ENCODE data around the gene TEK. TPM values are rescaled to one million over a fixed set of nuclear protein-coding genes. Genes with fewer than 3 reads are reported as not detected.

Gene TEK
- polyA plus RNA-seq, 3 donors = 32.9 to 38.6 (median 35.6) TPM

GRCh38 chr9:27109621-27110020, 596 bp downstream of the TEK start:
- DNase-seq (ENCODE audit: extremely low read depth in 1 of 11, low read depth in 9 of 11, low spot score in 4 of 11) = no peak

GRCh38 chr9:27110181-27110580, 1.2 kb downstream of the TEK start:
- no peak for DNase-seq (ENCODE audit: extremely low read depth in 1 of 11, low read depth in 9 of 11, low spot score in 4 of 11)

GRCh38 chr9:27112235-27112634, 3.2 kb downstream of the TEK start:
- DNase-seq (ENCODE audit: extremely low read depth in 1 of 11, low read depth in 9 of 11, low spot score in 4 of 11) = no peak

- DNase-seq (ENCODE audit: extremely low read depth in 1 of 11, low read depth in 9 of 11, low spot score in 4 of 11) = no peak
Observed at GRCh38 chr9:27117489-27118135, 8.6 kb downstream of the TEK start.

- DNase-seq (ENCODE audit: extremely low read depth in 1 of 11, low read depth in 9 of 11, low spot score in 4 of 11) = no peak
Observed at GRCh38 chr9:27118916-27119315, 9.9 kb downstream of the TEK start.

GRCh38 chr9:27124151-27124550, 15.1 kb downstream of the TEK start:
- no peak for DNase-seq (ENCODE audit: extremely low read depth in 1 of 11, low read depth in 9 of 11, low spot score in 4 of 11)

GRCh38 chr9:27125030-27125429, 16.0 kb downstream of the TEK start:
- DNase-seq (ENCODE audit: extremely low read depth in 1 of 11, low read depth in 9 of 11, low spot score in 4 of 11) = peak; percentile 44 to 84 (median 66)

- DNase-seq (ENCODE audit: extremely low read depth in 1 of 11, low read depth in 9 of 11, low spot score in 4 of 11) = no peak
Observed at GRCh38 chr9:27125936-27126335, 16.9 kb downstream of the TEK start.

GRCh38 chr9:27126670-27127069, 17.6 kb downstream of the TEK start:
- DNase-seq (ENCODE audit: extremely low read depth in 1 of 11, low read depth in 9 of 11, low spot score in 4 of 11) = no peak

GRCh38 chr9:27129221-27129620, 20.2 kb downstream of the TEK start:
- DNase-seq (ENCODE audit: extremely low read depth in 1 of 11, low read depth in 9 of 11, low spot score in 4 of 11) = no peak

GRCh38 chr9:27131731-27132130, 22.7 kb downstream of the TEK start:
- DNase-seq (ENCODE audit: extremely low read depth in 1 of 11, low read depth in 9 of 11, low spot score in 4 of 11) = no peak

GRCh38 chr9:27133817-27134216, 24.8 kb downstream of the TEK start:
- no peak for DNase-seq (ENCODE audit: extremely low read depth in 1 of 11, low read depth in 9 of 11, low spot score in 4 of 11)

- no peak for DNase-seq (ENCODE audit: extremely low read depth in 1 of 11, low read depth in 9 of 11, low spot score in 4 of 11)
Observed at GRCh38 chr9:27142299-27142930, 33.4 kb downstream of the TEK start.

GRCh38 chr9:27145143-27145542, 36.1 kb downstream of the TEK start:
- no peak for DNase-seq (ENCODE audit: extremely low read depth in 1 of 11, low read depth in 9 of 11, low spot score in 4 of 11)

GRCh38 chr9:27149651-27150050, 40.6 kb downstream of the TEK start:
- DNase-seq (ENCODE audit: extremely low read depth in 1 of 11, low read depth in 9 of 11, low spot score in 4 of 11) = no peak

GRCh38 chr9:27150746-27151406, 41.9 kb downstream of the TEK start:
- DNase-seq (ENCODE audit: extremely low read depth in 1 of 11, low read depth in 9 of 11, low spot score in 4 of 11) = no peak

- DNase-seq (ENCODE audit: extremely low read depth in 1 of 11, low read depth in 9 of 11, low spot score in 4 of 11) = no peak
Observed at GRCh38 chr9:27151693-27152404, 42.8 kb downstream of the TEK start.

GRCh38 chr9:27152405-27152718, 43.3 kb downstream of the TEK start:
- no peak for DNase-seq (ENCODE audit: extremely low read depth in 1 of 11, low read depth in 9 of 11, low spot score in 4 of 11)

GRCh38 chr9:27154908-27155307, 45.9 kb downstream of the TEK start:
- DNase-seq (ENCODE audit: extremely low read depth in 1 of 11, low read depth in 9 of 11, low spot score in 4 of 11) = no peak

GRCh38 chr9:27157097-27157496, 48.1 kb downstream of the TEK start:
- no peak for DNase-seq (ENCODE audit: extremely low read depth in 1 of 11, low read depth in 9 of 11, low spot score in 4 of 11)

All from renal cortex interstitium (tissue), 11 donors.